GM23248 (cell line): Measurements from ENCODE around the gene SUZ12.

Source experiments
- EZH2 ChIP-seq: fragments of 200-600 bp; sonication (generic); IDR thresholded peaks from 2 replicates; pipeline ENCODE4 v1.6.1; 2018; ENCODE audit warnings: antibody characterized with exemption, mild to moderate bottlenecking; ENCODE audit not compliant: insufficient read depth, poor library complexity, severe bottlenecking
- EZH2phosphoT487 ChIP-seq: fragments of 200-600 bp; sonication (generic); IDR thresholded peaks from 2 replicates; pipeline ENCODE4 v1.6.1; 2018; ENCODE audit warnings: antibody characterized with exemption, moderate library complexity, mild to moderate bottlenecking, low read depth; ENCODE audit not compliant: insufficient read depth

- TF ChIP-seq EZH2, result no peak
- TF ChIP-seq EZH2phosphoT487, result no peak
Measured at GRCh38 chr17:32020943-32021614, 84.3 kb downstream of the SUZ12 start.
